Gastrocnemius medialis (tissue), 4 donors: ENCODE data around the gene CMBL. TPM values are rescaled to one million over a fixed set of nuclear protein-coding genes. Genes with fewer than 3 reads are reported as not detected.
A peak's percentile ranks its signal among the peaks of the same experiment; 100 is the strongest.

Experiments used
- ATAC-seq, 2 donors: fragments of 150-250 bp; one replicate each; pipeline ENCODE4 v1.9.1; 2016
- DNase-seq, 2 donors: peaks; one replicate each; pipeline ENCODE4 v3.0.0-alpha.2; 2019
- H3K27ac ChIP-seq, 4 donors: fragments of 200-600 bp; sonication (generic); 1 replicate in 1 of 4; 2 replicates in 3 of 4; pipeline ENCODE4 v1.5.1; 2016 to 2018; ENCODE audit warnings: mild to moderate bottlenecking in 2 of 4, moderate library complexity in 1 of 4
- H3K27me3 ChIP-seq, 3 donors: fragments of 200-600 bp; sonication (generic) in 2 of 3; 1 replicate in 1 of 3; 2 replicates in 2 of 3; pipeline versions ENCODE4 v1.5.1 to v1.6.0; 2016 to 2019; ENCODE audit warnings: mild to moderate bottlenecking in 1 of 3, moderate library complexity in 1 of 3
- H3K36me3 ChIP-seq, 2 donors: fragments of 200-600 bp; sonication (generic) in 1 of 2; one replicate each; pipeline ENCODE4 v1.5.1; 2017 to 2018
- H3K4me1 ChIP-seq, 2 donors: fragments of 200-600 bp; sonication (generic) in 1 of 2; one replicate each; pipeline ENCODE4 v1.5.1; 2016 to 2017; ENCODE audit warnings: mild to moderate bottlenecking in 2 of 2
- H3K4me3 ChIP-seq, 4 donors: fragments of 200-600 bp; sonication (generic) in 3 of 4; 1 replicate in 1 of 4; 2 replicates in 3 of 4; pipeline ENCODE4 v1.5.1; 2016 to 2019; ENCODE audit warnings: mild to moderate bottlenecking in 2 of 4
- H3K9me3 ChIP-seq, 3 donors: fragments of 200-600 bp; sonication (generic) in 2 of 3; 1 replicate in 1 of 3; 2 replicates in 2 of 3; pipeline ENCODE4 v1.5.1; 2016 to 2019
- POLR2A ChIP-seq, 2 donors: fragments of 450-650 bp; IDR thresholded peaks; one replicate each; pipeline ENCODE4 v1.6.1; 2017; ENCODE audit warnings: antibody characterized with exemption in 2 of 2, mild to moderate bottlenecking in 2 of 2, moderate library complexity in 2 of 2
- in situ Hi-C, 4 donors: fragments of 200-750 bp; cut with MboI; loops; one replicate each; pipeline versions ENCODE4 v1.15.0 to v1.8.0; 2017; ENCODE audit warnings: low sequenced_read_pairs in 4 of 4
- intact Hi-C: fragments of 100-400 bp; cut with DNase I; formaldehyde crosslinking; loops from one replicate; pipeline ENCODE4 v1.15.1; 2023; ENCODE audit warnings: low total_unique reads
- total RNA-seq, 4 donors: library from RNA; depleted of rRNA; stranded (reverse); fragments of >200 nt; gene quantifications; one replicate each; pipeline versions ENCODE4 v1.1.0 to v1.2.3, GENCODE V29; 2016
- TF ChIP-seq, protein P1 (sequence below), 5 experiments: fragments of 450-650 bp in 3 of 5; fragments of 200-600 bp in 2 of 5; sonication (generic) in 2 of 5; IDR thresholded peaks in 4 of 5; conservative IDR thresholded peaks in 1 of 5; 1 replicate in 4 of 5; 2 replicates in 1 of 5; pipeline ENCODE4 v1.5.1; 2016 to 2019; ENCODE audit warnings: antibody characterized with exemption in 5 of 5, mild to moderate bottlenecking in 3 of 5, moderate library complexity in 3 of 5

CMBL gene
- total RNA-seq, 4 donors from 2014 or later = 7.8 to 46.7 (median 35.6) TPM

DNA sequence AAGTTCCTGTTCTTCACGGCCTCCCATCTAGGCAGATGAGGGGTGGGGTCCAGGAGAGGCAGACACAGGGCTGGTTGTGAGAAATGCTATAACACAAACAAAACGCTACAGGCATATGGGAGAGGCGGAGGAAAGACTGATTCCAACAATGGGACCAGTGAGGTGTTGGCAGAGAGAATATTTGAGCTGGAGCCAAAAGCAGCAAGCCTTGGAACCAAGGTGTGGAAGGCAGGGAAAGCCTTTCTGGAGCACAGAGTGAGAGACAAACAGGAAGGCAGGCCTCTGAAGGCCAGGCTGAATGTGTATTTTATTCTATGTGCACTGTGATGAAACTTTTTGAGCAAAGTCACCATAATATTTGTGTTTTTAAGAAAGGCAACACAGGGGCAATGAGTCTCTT, 60.9 kb downstream of the CMBL start:
- TF ChIP-seq, protein P1, sequence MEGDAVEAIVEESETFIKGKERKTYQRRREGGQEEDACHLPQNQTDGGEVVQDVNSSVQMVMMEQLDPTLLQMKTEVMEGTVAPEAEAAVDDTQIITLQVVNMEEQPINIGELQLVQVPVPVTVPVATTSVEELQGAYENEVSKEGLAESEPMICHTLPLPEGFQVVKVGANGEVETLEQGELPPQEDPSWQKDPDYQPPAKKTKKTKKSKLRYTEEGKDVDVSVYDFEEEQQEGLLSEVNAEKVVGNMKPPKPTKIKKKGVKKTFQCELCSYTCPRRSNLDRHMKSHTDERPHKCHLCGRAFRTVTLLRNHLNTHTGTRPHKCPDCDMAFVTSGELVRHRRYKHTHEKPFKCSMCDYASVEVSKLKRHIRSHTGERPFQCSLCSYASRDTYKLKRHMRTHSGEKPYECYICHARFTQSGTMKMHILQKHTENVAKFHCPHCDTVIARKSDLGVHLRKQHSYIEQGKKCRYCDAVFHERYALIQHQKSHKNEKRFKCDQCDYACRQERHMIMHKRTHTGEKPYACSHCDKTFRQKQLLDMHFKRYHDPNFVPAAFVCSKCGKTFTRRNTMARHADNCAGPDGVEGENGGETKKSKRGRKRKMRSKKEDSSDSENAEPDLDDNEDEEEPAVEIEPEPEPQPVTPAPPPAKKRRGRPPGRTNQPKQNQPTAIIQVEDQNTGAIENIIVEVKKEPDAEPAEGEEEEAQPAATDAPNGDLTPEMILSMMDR (IDR thresholded peaks at IDR 0.05 in 4 of 5, conservative IDR thresholded peaks at IDR 0.05 in 1 of 5) = no peak
- no peak for TF ChIP-seq POLR2A (IDR thresholded peaks at IDR 0.05)
- Histone ChIP-seq H3K4me1 (peaks cover 19 to 22% of the 10 kb centered on the region in 2 donors), H3K4me3 (no peak overlapping the region), H3K27me3 (no peaks in the 10 kb centered on the region), H3K36me3 (no peaks in the 10 kb centered on the region), H3K27ac (no peak overlapping the region), H3K9me3 (no peaks in the 10 kb centered on the region)
- DNase-seq (no peak), ATAC-seq (no peak)
- in situ Hi-C loops = no loop called here
- intact Hi-C loops = no loop called here

DNA sequence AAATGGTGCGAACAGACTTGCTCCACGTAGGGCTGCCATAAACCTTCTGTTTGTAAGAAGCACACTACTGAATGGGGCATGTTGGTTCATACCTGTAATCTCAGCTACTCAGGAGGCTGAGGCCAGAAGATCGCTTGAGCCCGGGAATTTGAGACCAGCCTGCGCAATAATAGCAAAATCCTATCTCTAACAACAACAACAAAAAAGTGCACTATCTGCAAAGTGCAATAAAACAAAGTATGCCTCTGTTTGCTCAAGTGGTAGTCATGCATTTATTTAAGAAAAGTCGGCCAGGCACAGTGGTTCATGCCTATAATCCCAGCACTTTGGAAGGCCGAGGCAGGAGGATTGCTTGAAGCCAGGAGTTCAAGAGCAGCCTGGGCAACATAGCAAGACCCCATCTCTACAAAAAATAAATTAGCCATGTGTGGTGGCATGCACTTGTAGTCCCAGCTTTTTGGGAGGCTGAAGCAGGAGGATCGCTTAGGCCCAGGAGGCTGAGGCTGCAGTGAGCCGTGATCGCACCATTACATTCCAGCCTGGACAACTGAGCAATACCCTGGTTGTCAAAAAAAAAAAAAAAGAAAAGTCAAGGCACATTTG, 63.3 kb downstream of the CMBL start:
- in situ Hi-C loops = no loop called here
- DNase-seq (no peak), ATAC-seq (no peak)
- Histone ChIP-seq H3K27ac (no peak overlapping the region), H3K4me3 (no peak overlapping the region), H3K4me1 (peaks cover 11 to 12% of the 10 kb centered on the region in 2 donors), H3K36me3 (no peaks in the 10 kb centered on the region), H3K27me3 (no peaks in the 10 kb centered on the region), H3K9me3 (no peaks in the 10 kb centered on the region)
- intact Hi-C loops = no loop called here
- TF ChIP-seq POLR2A (IDR thresholded peaks at IDR 0.05) = no peak

DNA sequence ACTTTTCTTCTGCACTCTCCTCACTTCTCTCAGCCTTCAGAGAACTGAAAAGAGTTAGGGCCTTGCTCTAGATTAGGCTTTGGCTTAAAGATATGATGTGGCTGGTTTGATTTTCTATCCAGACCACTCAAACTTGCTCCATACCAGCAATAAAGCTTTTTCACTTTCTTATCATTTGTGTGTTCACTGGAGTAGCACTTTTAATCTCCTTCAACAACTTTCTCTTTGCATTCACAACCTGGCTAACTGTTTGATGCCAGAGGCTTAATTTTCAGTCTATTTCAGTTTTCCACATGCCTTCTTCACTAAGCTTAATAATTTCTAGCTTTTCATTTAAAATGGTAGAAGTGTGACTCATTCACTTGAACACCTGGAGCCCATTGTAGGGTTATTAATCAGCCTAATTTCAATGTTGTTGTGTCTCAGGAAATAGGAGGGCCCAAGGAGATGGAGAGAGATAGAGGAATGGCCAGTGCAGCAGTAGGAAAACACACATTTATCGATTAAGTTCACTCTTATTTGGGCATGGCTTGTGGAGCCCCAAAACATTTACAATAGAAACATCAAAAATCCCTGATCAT, 64.0 kb downstream of the CMBL start:
- ATAC-seq (no peak), DNase-seq (no peak)
- in situ Hi-C loops (no loop called here), intact Hi-C loops (no loop called here)
- Histone ChIP-seq H3K27me3 (no peaks in the 10 kb centered on the region), H3K9me3 (no peaks in the 10 kb centered on the region), H3K4me3 (no peak overlapping the region), H3K27ac (no peak overlapping the region), H3K36me3 (peaks cover 0 to 5% of the 10 kb centered on the region in 2 donors), H3K4me1 (peaks cover 6 to 7% of the 10 kb centered on the region in 2 donors)
- TF ChIP-seq, protein P1 (IDR thresholded peaks at IDR 0.05 in 4 of 5, conservative IDR thresholded peaks at IDR 0.05 in 1 of 5) = no peak
- TF ChIP-seq POLR2A (IDR thresholded peaks at IDR 0.05) = no peak

DNA sequence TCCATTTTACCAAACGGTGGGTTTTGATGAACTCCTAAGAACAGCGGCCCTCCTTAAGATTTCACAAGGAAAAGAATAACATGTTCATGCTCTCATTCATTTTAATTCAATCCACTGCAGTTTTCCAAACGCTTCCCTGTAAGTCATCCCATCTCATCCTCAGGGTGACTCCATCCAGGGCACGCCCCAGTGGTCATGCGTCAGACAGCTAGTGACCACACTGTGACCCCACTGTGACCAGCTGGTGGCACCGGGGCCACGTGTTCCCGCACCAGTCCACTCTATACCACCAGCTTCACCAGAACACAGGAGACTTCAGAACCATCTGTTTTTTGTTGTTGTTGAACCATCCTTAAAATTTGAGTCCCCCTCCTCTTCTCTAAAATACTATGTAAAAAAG, 72.4 kb downstream of the CMBL start:
- intact Hi-C loops = no loop called here

DNA sequence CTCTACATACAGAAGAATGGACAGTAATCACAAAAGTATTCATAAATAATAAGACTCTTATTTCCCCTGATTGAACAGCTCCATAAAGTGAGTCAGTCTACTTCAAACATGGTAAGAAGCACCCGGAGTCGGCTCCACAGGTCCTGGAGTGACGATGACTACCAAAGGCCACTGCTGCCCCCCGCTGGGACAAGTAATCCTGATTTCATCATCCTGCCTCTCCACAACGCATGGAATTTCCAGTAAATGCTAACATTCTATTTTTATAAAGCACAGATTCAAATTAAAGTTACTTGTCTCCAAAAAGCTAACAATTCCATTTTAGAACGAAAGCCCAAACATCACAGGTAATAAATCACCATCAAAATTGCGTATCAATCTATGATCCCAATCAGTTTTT, 74.2 kb downstream of the CMBL start:
- H3K9me3 ChIP-seq = no peaks in the 10 kb centered on the region
- TF ChIP-seq, protein P1 (IDR thresholded peaks at IDR 0.05 in 4 of 5, conservative IDR thresholded peaks at IDR 0.05 in 1 of 5) = peak in 1 of 5 experiments; percentile 14
- no peak for TF ChIP-seq POLR2A (IDR thresholded peaks at IDR 0.05)
- intact Hi-C loops (no loop called here), in situ Hi-C loops (no loop called here)
- peaks cover 0 to 29% of the 10 kb centered on the region in 2 donors for H3K36me3 ChIP-seq
- DNase-seq (no peak), ATAC-seq (no peak)
- H3K27me3 ChIP-seq = no peaks in the 10 kb centered on the region
- H3K4me1 ChIP-seq = peaks cover 0 to 7% of the 10 kb centered on the region in 2 donors
- H3K27ac ChIP-seq = no peak overlapping the region
- no peak overlapping the region for H3K4me3 ChIP-seq

More for the DNA sequence above, 72.4 kb downstream of the CMBL start:
- H3K27ac ChIP-seq = no peak overlapping the region
- no peak overlapping the region for H3K4me3 ChIP-seq
- no peaks in the 10 kb centered on the region for H3K9me3 ChIP-seq
- no peaks in the 10 kb centered on the region for H3K4me1 ChIP-seq
- peaks cover 0 to 36% of the 10 kb centered on the region in 2 donors for H3K36me3 ChIP-seq
- TF ChIP-seq, protein P1 (IDR thresholded peaks at IDR 0.05 in 4 of 5, conservative IDR thresholded peaks at IDR 0.05 in 1 of 5) = no peak
- no peaks in the 10 kb centered on the region for H3K27me3 ChIP-seq
- in situ Hi-C loops = no loop called here
- DNase-seq = no peak
- no peak for ATAC-seq
